ENCODE results near the gene BEAN1. TPM values are rescaled to one million over a fixed set of nuclear protein-coding genes. Genes with fewer than 3 reads are reported as not detected.

Gene BEAN1
- total and polyA plus RNA-seq, 9 of the 15 experiments (the other 6 are each of a cell fraction or from before 2014, with no cell fraction given), result not detected

DNA sequence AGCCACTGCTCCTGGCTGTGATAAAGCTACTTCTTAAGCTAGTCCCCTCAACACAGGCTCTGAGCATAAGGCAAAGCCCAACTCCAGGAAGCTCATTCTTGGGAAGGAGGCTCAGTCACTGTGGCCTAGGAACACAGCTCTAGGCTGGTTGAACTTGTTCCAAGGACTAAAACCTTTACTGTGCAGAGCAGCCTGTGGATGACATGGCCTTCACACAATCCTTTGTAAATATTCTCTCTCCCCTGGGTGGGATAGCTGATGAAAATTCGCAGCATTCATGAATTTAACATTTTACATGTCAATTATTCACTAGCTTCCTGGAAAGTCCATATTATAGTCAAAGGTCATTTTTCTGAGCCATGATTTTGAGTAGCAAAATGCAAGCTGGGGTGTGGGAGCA, 28.9 kb downstream of the BEAN1 start:
- intact Hi-C loops (cut with micrococcal nuclease) (no loop called here), in situ Hi-C loops (cut with MboI) (no loop called here)
- FAIRE-seq, result no peak
- peaks cover 2 to 14% of the 10 kb centered on the region in 2 experiments for H3K27me3 ChIP-seq (ENCODE audit: control insufficient read depth in 2 of 2, insufficient read depth in 2 of 2, low read length in 2 of 2)
- no peak for DNase-seq (ENCODE audit: extremely low read depth in 1 of 4, low spot score in 3 of 4)
- no TSS peak for BruUV-seq (replicated peaks)
- H3K4me3 ChIP-seq, result no peak overlapping the region
- H3K79me2 ChIP-seq (ENCODE audit: control insufficient read depth, insufficient read depth, low read length), result no peaks in the 10 kb centered on the region
- ChIA-PET CTCF (ENCODE audit: low intra/inter-chr PET ratio) (no interaction called here), POLR2A (interaction anchor here (0.9 to 1.2 kb wide), 3 partner anchors 12 to 61 kb away, joined by 3 to 5 read pairs (median 4); no protein-coding TSS in a partner anchor)
- H4K20me1 ChIP-seq (replicated peaks; ENCODE audit: control insufficient read depth, insufficient read depth, low read length), result no peaks in the 10 kb centered on the region
- no peak overlapping the region for H2AFZ ChIP-seq (ENCODE audit: low read depth, low read length)
- H3K36me3 ChIP-seq (ENCODE audit: control insufficient read depth, insufficient read depth, low read length), result no peaks in the 10 kb centered on the region
- peaks cover 4% of the 10 kb centered on the region for H3K9me1 ChIP-seq (ENCODE audit: control insufficient read depth, insufficient read depth, low read length)
- no peak overlapping the region for H3K9ac ChIP-seq (ENCODE audit: insufficient read depth in 1 of 2, low read depth in 2 of 2, low read length in 2 of 2)
- no peaks in the 10 kb centered on the region for H3K4me1 ChIP-seq (replicated peaks in 1 of 2; ENCODE audit: control insufficient read depth in 2 of 2, insufficient read depth in 2 of 2, low read length in 2 of 2)
- TF ChIP-seq RBM22 (IDR thresholded peaks at IDR 0.05; ENCODE audit: low read depth, low read length, poor library complexity, severe bottlenecking), result no peak
- TF ChIP-seq ATF1 (CRISPR knock-in tag; IDR thresholded peaks at IDR 0.05), result no peak
- no peak for TF ChIP-seq ATF1 (tag; IDR thresholded peaks at IDR 0.05)
- TF ChIP-seq CHD2 (IDR thresholded peaks at IDR 0.05; ENCODE audit: low read depth, low read length), result no peak
- no peak for TF ChIP-seq BMI1 (IDR thresholded peaks at IDR 0.05; ENCODE audit: low read length)
- no peak for TF ChIP-seq SMARCA4 (IDR thresholded peaks at IDR 0.05)
- no peak for TF ChIP-seq ELF4 (CRISPR knock-in tag; IDR thresholded peaks at IDR 0.05)
- no peak for TF ChIP-seq CBX5 (IDR thresholded peaks at IDR 0.05; ENCODE audit: borderline replicate concordance, low read depth)
- TF ChIP-seq NCOA2 (IDR thresholded peaks at IDR 0.05; ENCODE audit: partially characterized antibody in 2 of 2), result no peak
- no peak for TF ChIP-seq KLF13 (tag; IDR thresholded peaks at IDR 0.05; ENCODE audit: borderline replicate concordance, low read depth)
- TF ChIP-seq, protein P1, sequence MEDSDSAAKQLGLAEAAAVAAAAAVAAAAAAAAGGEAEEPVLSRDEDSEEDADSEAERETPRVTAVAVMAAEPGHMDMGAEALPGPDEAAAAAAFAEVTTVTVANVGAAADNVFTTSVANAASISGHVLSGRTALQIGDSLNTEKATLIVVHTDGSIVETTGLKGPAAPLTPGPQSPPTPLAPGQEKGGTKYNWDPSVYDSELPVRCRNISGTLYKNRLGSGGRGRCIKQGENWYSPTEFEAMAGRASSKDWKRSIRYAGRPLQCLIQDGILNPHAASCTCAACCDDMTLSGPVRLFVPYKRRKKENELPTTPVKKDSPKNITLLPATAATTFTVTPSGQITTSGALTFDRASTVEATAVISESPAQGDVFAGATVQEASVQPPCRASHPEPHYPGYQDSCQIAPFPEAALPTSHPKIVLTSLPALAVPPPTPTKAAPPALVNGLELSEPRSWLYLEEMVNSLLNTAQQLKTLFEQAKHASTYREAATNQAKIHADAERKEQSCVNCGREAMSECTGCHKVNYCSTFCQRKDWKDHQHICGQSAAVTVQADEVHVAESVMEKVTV (CRISPR knock-in tag; IDR thresholded peaks at IDR 0.05), result no peak
- no peak for TF ChIP-seq IRF2 (CRISPR knock-in tag; IDR thresholded peaks at IDR 0.05)
- TF ChIP-seq ATF7 (IDR thresholded peaks at IDR 0.05), result no peak
- no peak for TF ChIP-seq NFIX (CRISPR knock-in tag; IDR thresholded peaks at IDR 0.05; ENCODE audit: low read depth)
- TF ChIP-seq ZNF175 (CRISPR knock-in tag; IDR thresholded peaks at IDR 0.05; ENCODE audit: low read depth), result no peak
- no peak for TF ChIP-seq SLC30A9 (CRISPR knock-in tag; IDR thresholded peaks at IDR 0.05)
- TF ChIP-seq GTF2A2 (tag; IDR thresholded peaks at IDR 0.05), result no peak
- 0% methylated on average over 1 of the region's 1 CpG for WGBS (ENCODE audit: insufficient coverage, low coverage, missing lambda C conversion rate)
- no peak overlapping the region for H3K27ac ChIP-seq (ENCODE audit: extremely low read depth, low read depth, low read length)
- H3K9me3 ChIP-seq (replicated peaks; ENCODE audit: control insufficient read depth, insufficient read depth, low read depth, low read length), result no peaks in the 10 kb centered on the region
- H3K4me2 ChIP-seq (ENCODE audit: insufficient read depth, low read length), result no peak overlapping the region
- no peak for ATAC-seq

Measured in K562 (cell line).